ENCODE measurements around the gene GLI3.
"Not testable (repeated sequence)": the region's sequence is repeated elsewhere in the genome, so short reads cannot be mapped to it uniquely, and the experiment has no call there.

GLI3 gene

DNA sequence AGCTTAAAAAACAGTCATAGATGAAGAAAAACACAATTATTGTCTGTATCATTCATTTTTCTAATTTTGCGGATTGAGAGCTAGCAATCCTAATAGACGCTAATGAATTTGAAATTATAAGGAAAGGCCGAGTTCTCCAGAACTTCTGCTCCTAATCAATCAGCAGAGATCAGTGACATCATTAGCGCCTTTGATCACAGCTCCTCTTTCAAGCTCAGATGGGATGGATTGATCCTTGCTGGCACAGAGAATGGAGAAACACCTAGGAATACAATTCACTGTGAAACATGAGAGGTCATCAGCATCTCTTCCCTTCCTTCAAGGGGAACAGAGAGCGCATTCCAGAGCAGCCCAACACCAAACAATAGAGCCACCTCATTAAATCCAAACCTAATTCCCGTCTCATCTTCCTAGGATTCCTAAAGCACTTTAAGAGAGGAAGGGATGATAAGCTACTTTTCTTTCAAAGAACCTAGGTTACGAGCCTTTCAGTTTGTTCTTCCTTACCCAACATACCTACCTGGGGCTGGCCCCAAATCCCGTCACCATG is 24.4 kb downstream of the GLI3 start:
- no peak for DNase-seq (ENCODE audit: low read depth in 2 of 2)

DNA sequence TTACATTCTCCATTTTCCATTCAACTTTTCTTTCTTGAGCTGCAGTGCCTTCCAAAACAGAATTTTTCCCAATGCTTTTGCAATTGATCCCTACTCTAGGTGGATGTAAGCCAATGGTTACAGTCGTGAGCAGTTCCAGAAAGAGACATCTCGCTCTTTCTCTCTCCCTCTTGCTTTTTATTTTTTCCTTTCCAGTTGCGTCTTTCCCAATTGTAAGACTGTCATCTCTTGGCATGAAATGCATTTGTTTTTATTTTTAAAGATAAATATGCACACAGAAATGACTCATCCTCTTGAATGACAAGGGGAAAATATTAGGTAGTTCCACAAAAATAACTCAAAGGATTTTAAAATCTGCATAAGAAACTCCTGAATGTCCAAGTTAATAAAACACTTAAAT is 25.1 kb downstream of the GLI3 start:
- DNase-seq (ENCODE audit: low read depth in 2 of 2) = no peak

DNA sequence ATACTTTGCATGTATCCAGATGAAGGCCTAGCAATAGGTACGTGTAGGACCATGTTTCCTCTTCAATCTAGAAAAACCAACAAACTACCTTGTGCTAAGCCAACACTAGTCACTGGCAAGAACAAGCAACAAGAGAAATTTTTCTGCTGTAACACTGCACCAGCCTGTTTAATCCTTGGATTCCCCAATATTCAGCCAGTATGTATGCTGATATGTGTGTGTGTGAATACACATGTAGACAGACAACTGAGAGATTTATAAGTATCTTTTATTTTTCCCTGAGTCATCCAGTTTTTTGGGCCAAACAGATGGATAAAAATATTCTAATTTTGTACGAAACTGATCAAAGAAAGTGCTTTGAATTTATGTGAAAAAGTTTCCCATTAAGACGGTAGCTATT is 26.2 kb downstream of the GLI3 start:
- DNase-seq (ENCODE audit: low read depth in 2 of 2) = no peak

- DNase-seq (ENCODE audit: low read depth in 2 of 2) = no peak
Measured at GRCh38 chr7:42210333-42210732, 26.7 kb downstream of the GLI3 start.

DNA sequence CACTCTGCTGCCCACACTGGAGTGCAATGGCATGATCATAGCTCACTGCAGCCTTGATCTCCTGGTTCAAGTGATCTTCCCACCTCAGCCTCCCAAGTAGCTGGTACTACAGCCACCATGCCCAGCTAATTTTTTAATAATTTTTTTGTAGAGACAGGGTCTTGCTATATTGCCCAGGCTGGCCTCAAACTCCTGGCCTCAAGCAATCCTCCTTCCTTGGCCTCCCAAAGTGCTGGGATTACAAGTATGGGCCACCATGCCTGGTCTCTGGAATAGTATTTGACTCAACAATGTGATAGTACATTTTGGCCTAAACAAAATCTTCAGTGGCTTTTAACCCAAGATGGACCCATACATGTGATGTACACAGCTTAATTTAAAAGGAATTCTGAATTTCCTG is 27.9 kb downstream of the GLI3 start:
- not testable (repeated sequence) for DNase-seq (ENCODE audit: low read depth in 2 of 2)

- DNase-seq (ENCODE audit: low read depth in 2 of 2) = no peak
Measured at GRCh38 chr7:42208572-42208971, 28.4 kb downstream of the GLI3 start.

- no peak for DNase-seq (ENCODE audit: low read depth in 2 of 2)
Measured at GRCh38 chr7:42207420-42207819, 29.6 kb downstream of the GLI3 start.

- DNase-seq (ENCODE audit: low read depth in 2 of 2) = no peak
Measured at GRCh38 chr7:42203336-42203735, 33.7 kb downstream of the GLI3 start.

DNA sequence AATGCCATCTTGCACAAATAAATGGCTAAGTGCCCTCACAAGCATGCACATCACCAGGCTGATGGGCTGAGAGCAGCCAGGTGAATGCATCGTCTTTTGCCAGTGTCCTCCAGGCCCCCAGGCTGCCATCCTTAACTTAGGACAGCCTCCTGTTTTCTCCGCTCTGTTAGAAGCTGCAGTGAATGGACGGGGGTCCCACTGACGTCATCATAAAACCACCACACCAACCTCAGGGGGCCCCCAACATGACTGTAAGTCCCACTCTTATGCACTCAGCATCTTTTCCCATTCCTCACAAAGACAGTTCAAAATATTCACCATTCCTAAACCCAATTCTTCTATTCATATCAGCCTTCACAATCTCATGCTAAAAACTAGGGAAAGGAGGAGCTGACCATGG is 34.4 kb downstream of the GLI3 start:
- no peak for DNase-seq (ENCODE audit: low read depth in 2 of 2)

DNA sequence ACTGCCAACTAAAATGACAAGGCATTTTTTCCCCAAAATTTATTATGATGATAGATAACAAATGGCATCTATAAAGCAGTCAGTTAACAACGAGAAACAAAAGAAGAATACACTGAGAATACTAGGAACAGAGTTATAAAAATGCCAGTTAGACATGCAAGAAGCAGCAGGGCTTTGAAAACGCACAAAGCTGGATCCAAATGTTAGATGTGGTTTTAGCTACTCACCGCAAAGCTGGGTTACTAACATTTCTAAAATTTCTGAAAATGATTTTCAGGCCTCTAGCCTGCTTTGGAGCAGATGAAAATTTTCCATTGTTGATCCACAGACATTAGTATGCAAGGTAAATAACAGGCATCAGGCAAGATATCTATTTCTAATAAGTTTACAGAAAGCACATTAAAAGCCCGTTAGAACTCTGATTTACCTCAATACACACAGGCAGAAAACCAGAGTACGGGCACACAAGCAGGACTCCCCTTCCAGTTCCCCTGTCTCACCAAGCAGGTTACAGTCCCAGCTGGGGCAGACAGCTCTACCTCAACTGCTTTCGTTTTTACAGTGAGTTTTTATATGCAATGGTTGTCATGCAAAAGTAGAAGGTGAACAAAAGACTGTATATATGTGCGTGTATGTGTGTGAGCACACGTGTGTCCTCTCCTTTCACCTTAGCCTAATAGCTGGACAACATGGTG is 37.9 kb downstream of the GLI3 start:
- DNase-seq (ENCODE audit: low read depth in 2 of 2) = no peak

DNA sequence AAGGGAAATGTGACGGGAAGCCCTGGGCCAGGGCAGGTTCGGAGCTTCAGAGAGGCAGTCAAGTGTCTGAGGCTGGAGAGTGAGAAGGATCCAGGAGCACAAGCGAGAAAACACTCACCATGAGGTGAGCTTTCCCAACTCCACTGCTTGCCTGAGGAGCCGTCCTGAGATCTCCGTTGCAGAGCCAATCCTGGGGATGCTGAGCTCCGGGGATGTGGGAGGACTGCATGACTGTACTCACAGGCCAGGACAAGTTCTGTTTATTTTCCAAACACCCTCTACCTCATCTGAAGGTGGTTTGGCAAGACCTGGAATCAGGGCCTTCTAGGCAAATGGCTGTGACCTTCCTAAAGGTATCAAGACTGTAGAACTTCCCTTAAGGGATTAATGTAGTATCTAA is 38.7 kb downstream of the GLI3 start:
- DNase-seq (ENCODE audit: low read depth in 2 of 2) = no peak

- no peak for DNase-seq (ENCODE audit: low read depth in 2 of 2)
Measured at GRCh38 chr7:42197451-42197850, 39.6 kb downstream of the GLI3 start.

- no peak for DNase-seq (ENCODE audit: low read depth in 2 of 2)
Measured at GRCh38 chr7:42194238-42194637, 42.8 kb downstream of the GLI3 start.

GRCh38 chr7:42193471-42194129 is 43.4 kb downstream of the GLI3 start:
- no peak for DNase-seq (ENCODE audit: low read depth in 2 of 2)

- no peak for DNase-seq (ENCODE audit: low read depth in 2 of 2)
Measured at GRCh38 chr7:42192851-42193461, 44.1 kb downstream of the GLI3 start.

GRCh38 chr7:42192066-42192465 is 44.9 kb downstream of the GLI3 start:
- DNase-seq (ENCODE audit: low read depth in 2 of 2) = no peak

DNA sequence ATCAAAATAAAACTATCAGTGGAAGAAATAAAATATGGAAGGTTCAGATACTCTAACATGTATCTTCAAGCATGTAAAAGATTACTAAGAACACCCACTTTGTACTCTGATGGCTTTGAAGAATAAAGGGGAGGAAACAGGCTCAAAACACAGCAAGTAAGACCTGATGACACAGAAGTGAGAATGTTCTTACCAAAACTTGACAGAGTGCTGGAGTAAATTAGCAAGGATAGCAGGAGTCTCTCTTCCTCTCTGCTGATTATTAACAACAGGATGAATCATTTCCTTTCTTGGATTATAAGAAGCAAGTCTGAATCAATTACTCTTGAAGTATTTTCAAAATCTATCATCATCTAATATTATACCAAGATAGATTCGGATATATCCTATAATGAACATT is 47.5 kb downstream of the GLI3 start:
- DNase-seq (ENCODE audit: low read depth in 2 of 2) = no peak

- DNase-seq (ENCODE audit: low read depth in 2 of 2) = no peak
Measured at GRCh38 chr7:42186151-42186550, 50.9 kb downstream of the GLI3 start.

DNA sequence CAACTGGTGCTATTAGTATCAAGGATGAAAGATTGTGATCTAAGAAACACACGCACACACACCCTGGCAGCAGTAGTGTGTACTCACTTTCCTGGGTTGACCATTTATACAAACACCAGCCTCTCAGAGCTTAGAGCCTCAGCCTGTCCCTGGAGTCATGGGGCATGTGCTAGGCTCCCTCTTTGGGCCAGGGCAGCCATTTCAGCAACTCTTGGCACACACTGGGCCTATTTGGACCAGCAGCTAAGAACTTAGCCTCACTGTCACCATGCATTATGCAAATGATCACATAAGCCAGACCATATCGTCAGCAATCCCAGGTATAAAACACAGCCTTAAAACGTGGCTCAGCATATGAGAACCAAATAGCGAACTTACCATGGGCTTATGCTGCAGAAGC is 51.3 kb downstream of the GLI3 start:
- no peak for DNase-seq (ENCODE audit: low read depth in 2 of 2)

DNA sequence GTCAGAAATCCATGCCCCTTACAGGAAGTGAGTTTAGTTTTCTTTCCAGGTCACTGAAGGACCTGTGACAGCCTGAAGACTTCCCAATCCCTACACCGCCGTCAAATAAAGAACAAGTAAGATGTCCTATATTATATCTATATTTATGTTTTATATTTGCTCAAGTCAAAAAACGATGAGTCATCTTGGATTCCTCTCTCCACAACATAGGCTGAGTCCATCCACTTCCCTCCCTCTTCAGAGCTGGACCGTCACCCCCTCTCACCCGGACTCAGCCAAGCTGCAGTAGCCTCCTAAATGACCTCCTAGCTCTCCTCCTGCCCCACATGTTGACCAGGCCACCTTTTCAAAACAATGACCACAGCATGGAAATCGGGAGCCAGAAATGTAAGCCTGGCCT is 53.5 kb downstream of the GLI3 start:
- no peak for DNase-seq (ENCODE audit: low read depth in 2 of 2)

- no peak for DNase-seq (ENCODE audit: low read depth in 2 of 2)
Measured at GRCh38 chr7:42181566-42181965, 55.4 kb downstream of the GLI3 start.

GRCh38 chr7:42180806-42181205 is 56.2 kb downstream of the GLI3 start:
- no peak for DNase-seq (ENCODE audit: low read depth in 2 of 2)

DNA sequence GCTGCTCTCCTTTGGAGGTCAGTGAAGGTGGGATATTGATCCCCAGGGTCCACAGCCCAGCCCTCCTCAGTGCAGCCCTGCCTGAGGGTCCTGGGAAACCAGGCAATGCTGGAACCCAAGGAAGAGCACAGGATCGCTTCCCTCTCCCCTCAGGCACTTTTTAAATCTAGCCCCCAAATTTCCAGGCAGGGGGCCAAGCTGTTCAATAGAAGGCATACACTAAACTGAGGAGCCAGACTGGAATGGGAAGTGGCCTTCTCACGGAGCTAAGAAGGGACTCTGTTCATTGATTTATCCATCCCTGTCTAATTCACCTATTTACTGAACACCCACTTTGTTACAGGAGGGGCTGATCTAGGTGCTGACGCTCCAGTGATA is 60.3 kb downstream of the GLI3 start:
- DNase-seq (ENCODE audit: low read depth in 2 of 2) = no peak

Measured in stimulated activated CD4-positive, alpha-beta T cell treated with anti-CD3 and anti-CD28 coated beads, Interleukin-1b, Interleukin-23, amount 100 ng/mL, for 1 hour (primary cell).